ENCODE data around the gene TNFAIP8L3.

DNA sequence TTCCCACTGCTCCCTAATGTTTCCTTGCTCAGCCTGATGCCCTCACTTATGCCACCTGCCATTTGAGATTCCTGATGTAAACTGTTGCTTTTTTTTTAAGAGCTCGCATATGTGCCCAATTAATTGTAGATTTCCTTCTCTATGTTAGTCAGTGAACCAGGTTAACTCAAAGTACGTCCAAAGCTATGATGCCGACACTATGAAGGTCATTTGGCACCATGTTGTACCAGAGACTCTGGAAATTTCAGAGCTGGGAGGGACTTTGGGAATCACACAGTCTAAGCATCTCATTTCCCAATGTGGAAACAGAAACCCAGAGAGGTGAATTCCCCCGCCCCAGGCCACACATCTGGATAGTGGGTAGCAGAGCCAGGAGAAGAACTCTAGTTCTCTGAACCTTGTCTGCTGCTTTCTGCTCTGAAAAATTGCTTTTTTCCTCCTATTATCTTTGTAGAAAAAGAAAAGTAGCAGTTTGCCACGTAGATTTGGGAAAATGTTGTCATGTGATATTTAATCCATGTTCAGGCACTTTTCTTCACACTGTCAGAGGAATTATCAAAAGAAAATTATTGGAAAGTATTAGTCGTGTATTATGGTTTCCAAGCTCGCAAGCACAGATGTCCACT is 38.5 kb upstream of the TNFAIP8L3 start:
- no peak for TF ChIP-seq POLR2A (IDR thresholded peaks at IDR 0.05)
- TF ChIP-seq, protein P1, sequence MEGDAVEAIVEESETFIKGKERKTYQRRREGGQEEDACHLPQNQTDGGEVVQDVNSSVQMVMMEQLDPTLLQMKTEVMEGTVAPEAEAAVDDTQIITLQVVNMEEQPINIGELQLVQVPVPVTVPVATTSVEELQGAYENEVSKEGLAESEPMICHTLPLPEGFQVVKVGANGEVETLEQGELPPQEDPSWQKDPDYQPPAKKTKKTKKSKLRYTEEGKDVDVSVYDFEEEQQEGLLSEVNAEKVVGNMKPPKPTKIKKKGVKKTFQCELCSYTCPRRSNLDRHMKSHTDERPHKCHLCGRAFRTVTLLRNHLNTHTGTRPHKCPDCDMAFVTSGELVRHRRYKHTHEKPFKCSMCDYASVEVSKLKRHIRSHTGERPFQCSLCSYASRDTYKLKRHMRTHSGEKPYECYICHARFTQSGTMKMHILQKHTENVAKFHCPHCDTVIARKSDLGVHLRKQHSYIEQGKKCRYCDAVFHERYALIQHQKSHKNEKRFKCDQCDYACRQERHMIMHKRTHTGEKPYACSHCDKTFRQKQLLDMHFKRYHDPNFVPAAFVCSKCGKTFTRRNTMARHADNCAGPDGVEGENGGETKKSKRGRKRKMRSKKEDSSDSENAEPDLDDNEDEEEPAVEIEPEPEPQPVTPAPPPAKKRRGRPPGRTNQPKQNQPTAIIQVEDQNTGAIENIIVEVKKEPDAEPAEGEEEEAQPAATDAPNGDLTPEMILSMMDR (IDR thresholded peaks at IDR 0.05), result no peak
